Activated T-cell treated with anti-CD3 and anti-CD28 coated beads for 1 hour (primary cell): ENCODE measurements around the gene SPATS2.
A peak's percentile ranks its signal among the peaks of the same experiment; 100 is the strongest.
"Not testable (repeated sequence)": the region's sequence is repeated elsewhere in the genome, so short reads cannot be mapped to it uniquely, and the experiment has no call there.

Experiments
- DNase-seq: peaks from one replicate; pipeline ENCODE4 v3.0.0-alpha.2; 2020; ENCODE audit warnings: low read depth

The SPATS2 gene

GRCh38 chr12:49352351-49352750 lies 14.9 kb upstream of the SPATS2 start:
- no peak for DNase-seq

- DNase-seq: no peak
These were observed 11.3 kb upstream of the SPATS2 start for GRCh38 chr12:49355913-49356312.

DNA sequence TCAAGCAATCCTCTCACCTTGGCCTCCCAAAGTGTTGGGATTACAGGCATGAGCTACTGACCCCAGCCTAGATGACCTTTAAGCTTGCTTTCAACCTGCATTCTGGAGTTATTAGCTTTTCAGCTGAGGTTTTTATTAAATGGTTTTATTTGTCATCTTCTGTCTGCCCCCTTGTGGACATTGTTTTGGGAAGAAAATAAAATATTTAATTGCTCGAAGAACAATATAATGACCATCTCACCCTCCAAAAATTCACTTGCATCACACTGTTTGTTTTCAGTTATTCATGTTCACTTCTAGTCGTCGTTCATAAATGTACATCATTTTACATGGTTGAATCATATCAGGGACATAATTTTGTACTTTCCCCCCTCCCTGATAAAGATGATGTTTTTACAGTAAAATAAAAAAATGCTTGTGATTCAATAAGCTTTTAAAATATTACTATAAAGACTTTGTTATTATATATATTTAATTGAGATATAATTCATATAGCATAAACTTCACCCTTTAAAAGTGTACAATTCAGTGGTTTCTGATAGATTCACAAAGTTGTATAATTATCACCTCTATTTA lies 10.1 kb upstream of the SPATS2 start:
- DNase-seq: no peak

DNA sequence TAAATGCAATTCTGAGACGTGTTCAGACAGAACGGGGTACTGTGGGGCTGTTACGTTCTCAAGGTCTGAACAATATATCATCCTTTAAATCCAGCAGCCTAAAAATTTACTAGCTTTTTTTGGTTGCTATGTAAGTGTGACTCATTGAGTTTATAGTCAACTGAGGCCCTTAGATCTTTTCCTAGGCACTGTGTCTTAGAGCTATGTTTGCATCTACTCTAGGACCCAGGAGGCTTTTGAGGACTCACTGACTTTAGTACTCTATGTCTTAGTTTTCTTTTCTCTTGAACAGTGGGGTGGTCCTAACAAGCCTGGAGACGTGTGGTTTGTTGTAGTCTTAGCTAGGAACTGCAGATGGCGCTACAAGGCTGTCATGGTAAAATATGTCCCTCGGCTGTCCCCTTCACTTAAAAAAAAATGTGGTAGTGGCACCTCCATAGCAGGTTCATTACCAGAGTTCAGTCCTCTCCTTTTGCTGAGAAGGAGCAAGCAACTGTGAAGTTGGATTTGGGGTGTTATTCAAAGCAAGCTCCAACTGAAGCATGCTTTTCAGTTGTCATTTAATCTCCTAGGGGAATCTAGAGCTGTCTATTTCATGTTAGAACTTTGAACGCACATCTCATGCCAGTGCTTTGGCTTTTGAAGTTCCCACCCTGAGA lies 8.7 kb upstream of the SPATS2 start:
- DNase-seq: no peak

DNA sequence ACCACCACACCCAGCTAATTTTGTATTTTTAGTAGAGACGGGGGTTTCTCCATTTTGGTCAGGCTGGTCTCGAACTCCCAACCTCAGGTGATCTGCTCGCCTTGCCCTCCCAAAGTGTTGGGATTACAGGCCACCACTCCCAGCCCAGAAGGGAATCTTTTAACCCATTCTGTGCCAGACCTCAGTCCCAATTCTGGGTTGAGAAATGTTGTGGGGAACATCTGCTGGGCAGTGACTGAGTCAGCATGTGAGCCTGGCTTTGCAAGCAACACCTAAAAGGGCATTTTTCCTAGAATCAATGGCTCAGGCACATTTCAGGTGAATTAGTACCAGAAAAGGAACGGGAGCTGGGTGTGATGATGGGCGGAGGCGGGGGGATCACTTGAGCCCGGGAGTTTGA lies 7.6 kb upstream of the SPATS2 start:
- no peak for DNase-seq

DNA sequence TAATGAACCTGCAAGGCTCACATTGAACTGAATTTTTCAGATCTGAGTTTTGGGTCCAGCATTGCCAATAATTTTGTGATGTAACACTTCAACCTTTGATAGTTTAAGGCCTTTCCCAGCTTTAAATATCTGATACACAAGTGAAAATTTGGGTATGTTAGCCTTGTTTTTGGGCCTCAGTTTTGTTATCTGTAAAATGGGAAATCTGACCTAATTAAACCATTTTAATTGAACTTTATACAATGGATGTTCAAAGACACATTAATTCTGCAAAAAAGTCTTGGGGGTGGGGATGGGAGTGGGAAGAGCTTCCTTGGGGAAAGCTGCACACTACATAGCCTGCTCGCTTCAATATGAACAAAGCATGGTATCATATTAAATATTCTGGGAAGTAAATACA lies 5.2 kb upstream of the SPATS2 start:
- DNase-seq: no peak

GRCh38 chr12:49364989-49365388 lies 2.3 kb upstream of the SPATS2 start:
- DNase-seq: no peak

GRCh38 chr12:49365542-49365941 lies 1.7 kb upstream of the SPATS2 start:
- no peak for DNase-seq

GRCh38 chr12:49366096-49366651 lies 1.1 kb upstream of the SPATS2 start:
- DNase-seq: no peak

DNA sequence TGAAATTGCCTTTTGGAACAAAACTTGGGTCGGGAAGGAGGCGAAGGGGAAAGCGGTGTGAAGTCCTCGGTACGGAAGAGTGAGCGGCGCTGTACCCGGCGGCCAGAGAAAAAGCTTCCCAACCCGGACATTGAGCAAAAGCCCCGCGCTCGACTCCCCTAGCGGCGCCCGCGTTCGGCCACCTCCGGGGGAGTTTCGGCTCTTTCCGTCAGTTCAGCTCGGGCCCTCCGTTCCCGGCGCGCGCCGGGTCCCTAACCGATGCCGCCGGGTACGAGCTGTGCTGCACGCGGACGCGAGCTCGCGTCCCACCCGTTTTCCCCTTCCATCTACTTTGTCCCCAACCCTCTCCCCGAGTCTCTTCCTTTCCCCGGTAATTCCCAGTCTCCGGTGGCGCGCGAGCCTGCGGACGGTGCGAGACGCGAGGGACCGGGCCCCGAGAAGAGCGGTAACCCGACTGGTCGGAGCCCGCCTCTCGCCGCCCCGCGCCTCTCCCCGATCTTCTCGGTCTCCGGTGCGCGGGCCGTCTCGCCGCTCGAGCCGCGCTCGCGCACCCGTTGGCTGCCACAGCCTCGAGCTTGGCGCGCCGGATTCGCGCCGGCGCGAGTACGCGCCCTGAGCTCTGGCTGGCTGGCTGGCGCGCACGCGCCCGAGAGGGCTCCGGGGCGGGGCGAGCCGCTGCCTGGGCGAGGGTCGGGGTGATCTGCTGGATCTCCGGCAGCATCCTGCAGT lies 446 bp upstream of the SPATS2 start:
- DNase-seq: peak; percentile 80

GRCh38 chr12:49368240-49368600 lies 958 bp downstream of the SPATS2 start:
- DNase-seq: no peak

GRCh38 chr12:49369411-49370145 lies 2.3 kb downstream of the SPATS2 start:
- no peak for DNase-seq

- DNase-seq: no peak
These were observed 3.3 kb downstream of the SPATS2 start for GRCh38 chr12:49370539-49370938.

DNA sequence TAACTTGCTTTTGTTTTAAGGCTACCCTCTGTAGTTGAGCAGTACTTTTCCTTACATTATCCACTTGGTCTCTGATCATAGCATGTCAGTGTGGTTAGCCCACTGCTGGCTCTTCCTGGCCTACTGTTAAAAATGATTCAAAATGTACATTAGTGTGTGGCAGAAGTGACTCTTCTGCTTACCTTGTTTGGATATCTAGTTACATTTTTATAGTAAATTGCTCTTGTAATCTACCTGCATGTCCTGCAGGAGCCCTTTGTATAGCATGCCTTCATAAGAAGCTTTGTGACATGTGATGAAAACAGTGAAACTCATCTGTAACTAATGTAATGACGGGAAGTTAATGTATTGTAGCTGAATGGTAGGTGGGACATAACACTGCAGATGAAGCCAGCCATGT lies 8.1 kb downstream of the SPATS2 start:
- DNase-seq: no peak

DNA sequence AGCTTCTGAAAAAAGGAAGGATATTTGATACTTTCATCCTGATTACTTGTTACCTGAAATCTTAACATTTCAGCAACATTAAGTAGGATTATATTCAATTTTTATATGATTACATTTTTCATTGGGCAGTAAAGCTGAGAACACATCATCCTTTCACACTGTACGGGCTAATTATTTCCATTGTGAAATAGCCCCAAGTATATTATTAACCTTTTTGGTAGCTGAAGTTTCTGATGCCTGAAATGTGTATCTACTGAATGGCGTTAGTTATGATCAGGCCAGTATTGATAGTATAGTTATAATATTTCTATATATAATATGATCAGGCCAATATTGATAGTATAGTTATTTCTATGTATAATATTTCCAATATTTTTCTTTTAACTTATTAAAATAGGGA lies 10.1 kb downstream of the SPATS2 start:
- DNase-seq: no peak

DNA sequence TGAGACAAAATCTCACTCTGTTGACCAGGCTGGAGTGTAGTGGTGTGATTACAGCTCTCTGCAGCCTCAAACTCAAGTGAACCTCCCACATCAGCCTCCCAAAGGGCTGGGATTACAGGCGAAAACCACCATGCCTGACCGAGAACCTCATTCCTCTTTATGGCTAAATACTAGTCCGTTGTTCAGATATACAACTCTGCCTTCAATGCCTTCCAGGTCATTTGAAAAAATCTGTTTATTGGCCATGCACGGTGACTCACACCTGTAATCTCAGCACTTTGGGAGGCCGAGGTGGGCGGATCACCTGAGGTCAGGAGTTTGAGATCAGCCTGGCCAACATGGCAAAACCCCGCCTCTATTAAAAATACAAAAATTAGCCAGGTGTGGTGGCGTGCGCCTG lies 12.9 kb downstream of the SPATS2 start:
- not testable (repeated sequence) for DNase-seq

DNA sequence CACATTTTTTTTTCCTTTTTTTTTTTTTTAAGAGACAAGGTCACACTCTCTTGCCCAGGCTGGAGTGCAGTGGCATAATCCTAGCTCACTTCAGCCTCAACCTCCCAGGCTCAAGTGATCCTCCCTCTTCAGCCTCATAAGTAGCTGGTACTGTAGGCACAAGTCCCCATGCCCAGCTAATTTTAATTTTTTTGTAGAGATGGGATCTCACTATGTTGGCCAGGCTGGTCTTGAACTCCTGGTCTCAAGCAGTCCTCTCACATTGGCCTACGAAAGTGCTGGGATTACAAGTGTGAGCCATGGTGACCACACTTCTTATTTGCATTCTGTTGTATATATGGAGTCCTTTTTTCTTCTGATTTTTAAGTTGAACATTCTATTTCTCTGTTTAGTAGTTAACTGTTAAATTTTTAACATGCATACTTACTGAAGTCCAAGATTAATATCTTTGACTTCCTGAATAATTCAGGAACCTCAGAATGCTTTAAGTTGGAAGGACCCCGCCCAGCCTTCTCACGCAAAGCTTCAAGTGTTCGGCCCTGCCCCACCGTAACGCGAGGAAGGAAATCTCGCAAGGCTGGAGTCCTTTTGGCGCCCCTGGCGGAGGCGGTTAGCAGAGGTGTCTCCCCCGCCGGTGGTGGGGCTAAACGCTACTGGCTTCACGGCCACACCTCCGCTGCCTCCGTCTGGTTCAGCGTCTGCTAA lies 21.6 kb downstream of the SPATS2 start:
- DNase-seq: peak; percentile 51

DNA sequence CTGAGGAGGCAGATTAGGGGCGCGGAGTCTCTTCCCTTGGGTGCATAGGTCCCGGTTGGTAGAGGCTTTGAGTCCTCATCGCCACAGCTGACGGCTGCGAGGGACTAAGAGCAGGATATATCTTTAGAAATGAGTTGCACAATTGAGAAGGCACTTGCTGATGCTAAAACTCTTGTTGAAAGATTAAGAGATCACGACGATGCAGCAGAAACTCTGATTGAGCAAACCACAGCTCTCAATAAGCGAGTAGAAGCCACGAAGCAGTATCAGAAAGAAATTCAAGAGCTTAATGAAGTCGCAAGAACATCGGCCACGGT lies 22.1 kb downstream of the SPATS2 start:
- DNase-seq: no peak

GRCh38 chr12:49397000-49397399 lies 29.7 kb downstream of the SPATS2 start:
- DNase-seq: no peak

GRCh38 chr12:49400304-49400703 lies 33.0 kb downstream of the SPATS2 start:
- DNase-seq: no peak

DNA sequence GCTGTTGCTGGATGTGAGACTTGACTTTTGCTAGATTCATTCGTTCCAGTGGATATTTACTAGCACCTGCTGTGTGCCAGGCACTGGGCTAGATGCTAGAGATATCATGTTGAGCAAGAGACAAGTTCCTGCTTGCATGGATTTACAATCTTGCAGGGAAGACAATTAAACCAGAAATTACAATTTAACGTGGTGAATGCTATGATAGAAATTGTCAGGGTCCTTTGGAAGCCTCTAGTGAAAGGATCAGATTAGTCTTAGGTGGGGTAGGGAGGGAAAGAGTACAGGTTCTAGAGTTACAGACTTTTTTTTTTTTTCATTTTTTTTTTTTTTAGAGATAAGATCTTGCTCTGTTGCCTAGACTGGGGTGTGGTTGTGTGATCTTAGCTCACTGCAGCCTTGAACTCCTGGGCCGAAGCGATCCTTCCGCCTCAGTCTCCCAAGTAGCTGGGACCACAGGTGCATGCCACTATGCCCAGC lies 36.7 kb downstream of the SPATS2 start:
- DNase-seq: no peak

GRCh38 chr12:49404956-49405355 lies 37.7 kb downstream of the SPATS2 start:
- DNase-seq: no peak
